Astrocyte (in vitro differentiated cells and primary cell): Measurements from ENCODE around the gene E4F1. TPM values are rescaled to one million over a fixed set of nuclear protein-coding genes. Genes with fewer than 3 reads are reported as not detected.

Experiments used
- DNase-seq: peaks from one replicate; pipeline ENCODE4 v3.0.0-alpha.2; 2010; ENCODE audit warnings: low read depth
- FAIRE-seq: peaks from 2 replicates; lab custom pipeline; 2011; peaks lifted over from hg19 to GRCh38; lab: Jason Lieb, UNC
- H2AFZ ChIP-seq: 2 replicates; pipeline ENCODE4 v1.6.0; 2012; ENCODE audit warnings: low read depth, low read length, inconsistent platforms
- H3K27ac ChIP-seq: 2 replicates; pipeline ENCODE4 v1.5.1; 2011; ENCODE audit warnings: low read depth, low read length, inconsistent platforms
- H3K27me3 ChIP-seq: 2 replicates; pipeline ENCODE4 v1.6.0; 2011; ENCODE audit warnings: low read length, inconsistent platforms; ENCODE audit not compliant: insufficient read depth
- H3K36me3 ChIP-seq: 2 replicates; pipeline ENCODE4 v1.5.1; 2011; ENCODE audit warnings: low read length, inconsistent platforms; ENCODE audit not compliant: insufficient read depth
- H3K4me1 ChIP-seq: 2 replicates; pipeline ENCODE4 v1.5.1; 2011; ENCODE audit warnings: low read length, inconsistent platforms; ENCODE audit not compliant: insufficient read depth
- H3K4me2 ChIP-seq: 2 replicates; pipeline ENCODE4 v1.6.0; 2012; ENCODE audit warnings: low read length, inconsistent platforms
- H3K4me3 ChIP-seq: 2 replicates; pipeline ENCODE4 v1.5.1; 2011; ENCODE audit warnings: low read depth, mild to moderate bottlenecking, low read length, inconsistent platforms; ENCODE audit not compliant: insufficient read depth
- H3K79me2 ChIP-seq: 2 replicates; pipeline ENCODE4 v1.6.0; 2012; ENCODE audit warnings: mild to moderate bottlenecking, low read length, inconsistent platforms; ENCODE audit not compliant: insufficient read depth
- H3K9ac ChIP-seq: 2 replicates; pipeline ENCODE4 v1.6.0; 2012; ENCODE audit warnings: mild to moderate bottlenecking, low read length, inconsistent platforms
- H3K9me3 ChIP-seq: 2 replicates; pipeline ENCODE4 v1.5.1; 2012; ENCODE audit warnings: low read depth, mild to moderate bottlenecking, low read length, inconsistent platforms; ENCODE audit not compliant: insufficient read depth
- H4K20me1 ChIP-seq: 2 replicates; pipeline ENCODE4 v1.6.0; 2012; ENCODE audit warnings: low read length, inconsistent platforms; ENCODE audit not compliant: insufficient read depth
- H3K27ac Mint-ChIP-seq: one replicate; pipeline ENCODE4 v1.8.0; 2021; ENCODE audit warnings: mild to moderate bottlenecking, mixed read lengths; ENCODE audit not compliant: unreplicated experiment
- H3K27me3 Mint-ChIP-seq: one replicate; pipeline ENCODE4 v1.8.0; 2021; ENCODE audit warnings: low read depth, mixed read lengths; ENCODE audit not compliant: unreplicated experiment
- H3K36me3 Mint-ChIP-seq: one replicate; pipeline ENCODE4 v1.8.0; 2021; ENCODE audit warnings: low read depth, mixed read lengths; ENCODE audit not compliant: unreplicated experiment
- H3K4me1 Mint-ChIP-seq: one replicate; pipeline ENCODE4 v1.8.0; 2021; ENCODE audit warnings: low read depth, mixed read lengths; ENCODE audit not compliant: unreplicated experiment
- H3K4me3 Mint-ChIP-seq: one replicate; pipeline ENCODE4 v1.8.0; 2021; ENCODE audit warnings: mild to moderate bottlenecking, moderate library complexity, mixed read lengths; ENCODE audit not compliant: unreplicated experiment
- H3K9me3 Mint-ChIP-seq: one replicate; pipeline ENCODE4 v1.8.0; 2021; ENCODE audit warnings: mild to moderate bottlenecking, mixed read lengths; ENCODE audit not compliant: unreplicated experiment
- EZH2 ChIP-seq: IDR thresholded peaks from 2 replicates; pipeline ENCODE4 v1.6.1; 2012; ENCODE audit warnings: mild to moderate bottlenecking, low read length, inconsistent platforms; ENCODE audit not compliant: insufficient read depth
- total RNA-seq: library from RNA; stranded (reverse); gene quantifications from 2 replicates; pipeline ENCODE4 v1.2.1, GENCODE V29; 2021
- TF ChIP-seq, protein P1 (sequence below): IDR thresholded peaks from 2 replicates; pipeline ENCODE4 v1.5.1; 2011; ENCODE audit warnings: low read depth, mild to moderate bottlenecking, inconsistent platforms, low read length, moderate library complexity; ENCODE audit not compliant: insufficient read depth

Gene E4F1
- total RNA-seq, 1 donor from 2014 or later = 22.8 TPM

DNA sequence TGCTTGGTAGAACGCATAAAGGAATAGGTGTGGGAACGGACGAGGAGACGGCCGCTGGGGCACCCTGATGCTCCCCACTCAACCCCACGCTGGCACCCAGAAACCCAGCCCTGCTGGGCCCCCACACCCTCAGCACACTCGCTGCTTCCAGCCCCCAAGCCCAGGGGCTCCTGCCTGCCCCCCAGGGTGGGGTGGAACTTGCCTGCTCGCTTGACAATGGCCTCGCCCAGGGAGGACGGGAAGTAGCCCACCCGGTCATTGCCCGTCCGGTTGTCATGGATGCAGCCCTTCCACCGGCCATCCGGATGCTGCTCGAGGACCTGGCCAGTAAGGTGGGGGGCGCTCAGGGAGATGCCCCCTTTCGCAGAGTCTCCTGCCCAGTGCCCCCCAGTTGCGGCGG lies 36.9 kb upstream of the E4F1 start:
- Histone ChIP-seq H2AFZ (no peak overlapping the region), H3K27me3 (no peaks in the 10 kb centered on the region), H4K20me1 (no peaks in the 10 kb centered on the region), H3K27ac (no peak overlapping the region), H3K36me3 (no peaks in the 10 kb centered on the region), H3K4me2 (no peak overlapping the region), H3K9me3 (no peaks in the 10 kb centered on the region), H3K79me2 (no peaks in the 10 kb centered on the region), H3K4me3 (no peak overlapping the region), H3K9ac (no peak overlapping the region), H3K4me1 (no peaks in the 10 kb centered on the region)
- no peak for TF ChIP-seq EZH2
- TF ChIP-seq, protein P1, sequence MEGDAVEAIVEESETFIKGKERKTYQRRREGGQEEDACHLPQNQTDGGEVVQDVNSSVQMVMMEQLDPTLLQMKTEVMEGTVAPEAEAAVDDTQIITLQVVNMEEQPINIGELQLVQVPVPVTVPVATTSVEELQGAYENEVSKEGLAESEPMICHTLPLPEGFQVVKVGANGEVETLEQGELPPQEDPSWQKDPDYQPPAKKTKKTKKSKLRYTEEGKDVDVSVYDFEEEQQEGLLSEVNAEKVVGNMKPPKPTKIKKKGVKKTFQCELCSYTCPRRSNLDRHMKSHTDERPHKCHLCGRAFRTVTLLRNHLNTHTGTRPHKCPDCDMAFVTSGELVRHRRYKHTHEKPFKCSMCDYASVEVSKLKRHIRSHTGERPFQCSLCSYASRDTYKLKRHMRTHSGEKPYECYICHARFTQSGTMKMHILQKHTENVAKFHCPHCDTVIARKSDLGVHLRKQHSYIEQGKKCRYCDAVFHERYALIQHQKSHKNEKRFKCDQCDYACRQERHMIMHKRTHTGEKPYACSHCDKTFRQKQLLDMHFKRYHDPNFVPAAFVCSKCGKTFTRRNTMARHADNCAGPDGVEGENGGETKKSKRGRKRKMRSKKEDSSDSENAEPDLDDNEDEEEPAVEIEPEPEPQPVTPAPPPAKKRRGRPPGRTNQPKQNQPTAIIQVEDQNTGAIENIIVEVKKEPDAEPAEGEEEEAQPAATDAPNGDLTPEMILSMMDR = no peak
- Mint-ChIP-seq H3K36me3 (peaks cover 2% of the 10 kb centered on the region), H3K4me1 (no peaks in the 10 kb centered on the region), H3K27me3 (peaks cover 3% of the 10 kb centered on the region), H3K9me3 (no peaks in the 10 kb centered on the region), H3K4me3 (no peak overlapping the region), H3K27ac (no peak overlapping the region)
- no peak for FAIRE-seq
- DNase-seq = no peak

DNA sequence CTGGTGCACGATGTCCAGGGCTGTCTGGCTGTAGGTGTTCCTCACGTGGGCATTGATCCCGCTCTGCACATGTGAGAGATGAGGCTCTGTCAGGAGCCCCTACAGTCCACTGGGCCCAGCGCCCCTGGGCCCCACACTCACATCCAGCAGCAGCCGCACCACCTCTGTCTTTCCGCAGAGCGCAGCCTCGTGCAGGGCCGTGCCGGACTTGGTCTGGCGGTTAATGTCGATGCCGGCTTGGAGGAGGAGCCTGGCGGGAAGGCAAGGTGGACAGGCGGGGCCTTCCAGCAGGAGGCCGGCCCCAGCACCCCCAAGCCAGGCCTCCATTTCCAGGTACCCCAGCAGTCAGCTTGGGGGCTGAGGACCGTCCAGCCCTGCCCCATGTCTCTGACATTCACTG lies 36.2 kb upstream of the E4F1 start:
- no peaks in the 10 kb centered on the region for H3K9me3 ChIP-seq
- H3K27me3 ChIP-seq = no peaks in the 10 kb centered on the region
- no peaks in the 10 kb centered on the region for H3K79me2 ChIP-seq
- no peak overlapping the region for H3K4me3 ChIP-seq
- no peak overlapping the region for H3K9ac ChIP-seq
- Mint-ChIP-seq H3K4me3 (no peak overlapping the region), H3K9me3 (no peaks in the 10 kb centered on the region), H3K4me1 (no peaks in the 10 kb centered on the region), H3K27me3 (peaks cover 9% of the 10 kb centered on the region), H3K27ac (no peak overlapping the region), H3K36me3 (peaks cover 1% of the 10 kb centered on the region)
- no peak overlapping the region for H2AFZ ChIP-seq
- no peaks in the 10 kb centered on the region for H4K20me1 ChIP-seq
- no peaks in the 10 kb centered on the region for H3K4me1 ChIP-seq
- TF ChIP-seq, protein P1 = no peak
- no peak for TF ChIP-seq EZH2
- FAIRE-seq = no peak
- H3K27ac ChIP-seq = no peak overlapping the region
- no peaks in the 10 kb centered on the region for H3K36me3 ChIP-seq
- DNase-seq = no peak
- H3K4me2 ChIP-seq = no peak overlapping the region

DNA sequence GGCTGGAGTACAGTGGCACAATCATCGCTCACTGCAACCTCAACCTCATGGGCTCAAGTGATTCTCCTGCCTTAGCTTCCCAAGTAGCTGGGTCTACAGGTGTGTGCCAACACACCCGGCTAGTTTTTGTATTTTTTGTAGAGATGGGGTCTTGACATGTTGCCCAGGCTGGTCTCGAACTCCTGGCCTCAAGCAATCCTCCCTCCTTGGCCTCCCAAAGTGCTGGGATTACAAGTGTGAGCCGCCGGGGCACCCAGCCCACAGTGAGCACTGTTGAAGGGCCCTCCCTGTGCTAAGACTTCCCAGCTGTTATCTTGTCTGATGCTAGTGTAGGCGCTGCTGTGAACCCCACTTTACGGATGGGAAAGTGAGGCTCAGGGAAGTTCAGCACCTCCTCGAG lies 35.0 kb upstream of the E4F1 start:
- no peak overlapping the region for H2AFZ ChIP-seq

More for the DNA sequence above, 35.0 kb upstream of the E4F1 start:
- no peaks in the 10 kb centered on the region for H3K4me1 Mint-ChIP-seq
- Histone ChIP-seq H3K4me1 (no peaks in the 10 kb centered on the region), H3K9ac (no peak overlapping the region), H4K20me1 (no peaks in the 10 kb centered on the region), H3K27me3 (no peaks in the 10 kb centered on the region), H3K9me3 (no peaks in the 10 kb centered on the region), H3K27ac (no peak overlapping the region), H3K4me2 (no peak overlapping the region), H3K79me2 (no peaks in the 10 kb centered on the region), H3K4me3 (no peak overlapping the region), H3K36me3 (no peaks in the 10 kb centered on the region)
- peaks cover 16% of the 10 kb centered on the region for H3K27me3 Mint-ChIP-seq
- DNase-seq (no peak), FAIRE-seq (no peak)
- H3K36me3 Mint-ChIP-seq = peaks cover 3% of the 10 kb centered on the region
- H3K27ac Mint-ChIP-seq = no peak overlapping the region
- TF ChIP-seq EZH2 = no peak
- TF ChIP-seq, protein P1 = no peak
- H3K9me3 Mint-ChIP-seq = no peaks in the 10 kb centered on the region
- H3K4me3 Mint-ChIP-seq = no peak overlapping the region
